Neural progenitor cell (in vitro differentiated cells): ENCODE data around the gene OAF.

ENCODE experiments used
- EZH2phosphoT487 ChIP-seq: fragments of 200-600 bp; sonication (generic); IDR thresholded peaks from 2 replicates; pipeline ENCODE4 v1.6.1; 2017; ENCODE audit warnings: antibody characterized with exemption
- TF ChIP-seq, protein P1 (sequence below): fragments of 200-600 bp; sonication (generic); IDR thresholded peaks from 2 replicates; pipeline ENCODE4 v1.5.1; 2017; ENCODE audit warnings: antibody characterized with exemption, mild to moderate bottlenecking

GRCh38 chr11:120188371-120188770 lies 22.5 kb upstream of the OAF start:
- TF ChIP-seq, protein P1, sequence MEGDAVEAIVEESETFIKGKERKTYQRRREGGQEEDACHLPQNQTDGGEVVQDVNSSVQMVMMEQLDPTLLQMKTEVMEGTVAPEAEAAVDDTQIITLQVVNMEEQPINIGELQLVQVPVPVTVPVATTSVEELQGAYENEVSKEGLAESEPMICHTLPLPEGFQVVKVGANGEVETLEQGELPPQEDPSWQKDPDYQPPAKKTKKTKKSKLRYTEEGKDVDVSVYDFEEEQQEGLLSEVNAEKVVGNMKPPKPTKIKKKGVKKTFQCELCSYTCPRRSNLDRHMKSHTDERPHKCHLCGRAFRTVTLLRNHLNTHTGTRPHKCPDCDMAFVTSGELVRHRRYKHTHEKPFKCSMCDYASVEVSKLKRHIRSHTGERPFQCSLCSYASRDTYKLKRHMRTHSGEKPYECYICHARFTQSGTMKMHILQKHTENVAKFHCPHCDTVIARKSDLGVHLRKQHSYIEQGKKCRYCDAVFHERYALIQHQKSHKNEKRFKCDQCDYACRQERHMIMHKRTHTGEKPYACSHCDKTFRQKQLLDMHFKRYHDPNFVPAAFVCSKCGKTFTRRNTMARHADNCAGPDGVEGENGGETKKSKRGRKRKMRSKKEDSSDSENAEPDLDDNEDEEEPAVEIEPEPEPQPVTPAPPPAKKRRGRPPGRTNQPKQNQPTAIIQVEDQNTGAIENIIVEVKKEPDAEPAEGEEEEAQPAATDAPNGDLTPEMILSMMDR, result no peak
- TF ChIP-seq EZH2phosphoT487, result no peak
